IMR-90 (cell line): Measurements from ENCODE around the gene KDM3A. TPM values are rescaled to one million over a fixed set of nuclear protein-coding genes. Genes with fewer than 3 reads are reported as not detected.

ENCODE experiments used
- ATAC-seq: fragments of 200-7000 bp; cut with Tn5 transposase; 2 replicates; pipeline ENCODE4 v1.9.1; 2020; ENCODE audit warnings: low read depth, mild to moderate bottlenecking, moderate library complexity
- BruUV-seq: library from RNA; stranded (reverse); fragments of 400-500 nt; replicated peaks from 2 replicates; lab custom pipeline; 2021; lab: Mats Ljungman, UMichigan
- CTCF ChIA-PET: fragments of 300-600 bp; formaldehyde crosslinking; extraction: SDS; loops from one replicate; lab custom pipeline; 2021; ENCODE audit warnings: antibody characterized with exemption; lab: Yijun Ruan, JAX
- POLR2A ChIA-PET: fragments of 300-600 bp; sonication (Branson Sonifier 250); formaldehyde crosslinking; loops from one replicate; lab custom pipeline; 2022; ENCODE audit warnings: antibody characterized with exemption; ENCODE audit not compliant: unreplicated experiment; lab: Charles Lee
- DNase-seq: peaks from one replicate; pipeline ENCODE4 v3.0.0; 2013
- H2AFZ ChIP-seq: replicated peaks from 2 replicates; pipeline ENCODE3; 2013; ENCODE audit warnings: low read length, mild to moderate bottlenecking; ENCODE audit not compliant: poor library complexity
- H2AK5ac ChIP-seq: 2 replicates; pipeline ENCODE4 v1.6.1; 2013; ENCODE audit warnings: low read depth, low read length, inconsistent platforms
- H2AK9ac ChIP-seq: replicated peaks from 2 replicates; pipeline ENCODE3; 2013; ENCODE audit warnings: mild to moderate bottlenecking, low read depth, low read length, moderate library complexity; ENCODE audit not compliant: poor library complexity
- H2BK120ac ChIP-seq: 2 replicates; pipeline ENCODE4 v1.6.1; 2013; ENCODE audit warnings: low read depth, low read length, inconsistent platforms
- H2BK15ac ChIP-seq: 3 replicates; pipeline ENCODE4 v1.6.1; 2013; ENCODE audit warnings: low read depth, low read length, inconsistent platforms
- H2BK20ac ChIP-seq: 2 replicates; pipeline ENCODE4 v1.6.1; 2013; ENCODE audit warnings: low read depth, mild to moderate bottlenecking, inconsistent platforms, low read length, moderate library complexity
- H2BK5ac ChIP-seq: 2 replicates; pipeline ENCODE4 v1.6.1; 2013; ENCODE audit warnings: mild to moderate bottlenecking, low read depth, low read length, inconsistent platforms; ENCODE audit not compliant: poor library complexity, severe bottlenecking
- H3K14ac ChIP-seq: replicated peaks from 2 replicates; pipeline ENCODE4 v1.6.1; 2013; ENCODE audit warnings: low read depth, low read length, inconsistent platforms
- H3K18ac ChIP-seq: 2 replicates; pipeline ENCODE4 v1.6.1; 2013; ENCODE audit warnings: low read depth, low read length, control low read depth
- H3K23ac ChIP-seq: 2 replicates; pipeline ENCODE4 v1.6.1; 2013; ENCODE audit warnings: low read depth, low read length, inconsistent platforms
- H3K27ac ChIP-seq: 2 replicates; pipeline ENCODE4 v1.5.1; 2013; ENCODE audit warnings: mild to moderate bottlenecking, control low read depth, low read length; ENCODE audit not compliant: insufficient read depth
- H3K27me3 ChIP-seq: 2 replicates; pipeline ENCODE4 v1.6.1; 2013; ENCODE audit warnings: low read length; ENCODE audit not compliant: control insufficient read depth, insufficient read depth
- H3K36me3 ChIP-seq: 2 replicates; pipeline ENCODE4 v1.6.1; 2013; ENCODE audit warnings: low read length, mixed read lengths; ENCODE audit not compliant: control insufficient read depth, insufficient read depth
- H3K4ac ChIP-seq: 2 replicates; pipeline ENCODE4 v1.6.1; 2013; ENCODE audit warnings: low read depth, low read length, inconsistent platforms
- H3K4me1 ChIP-seq: 2 replicates; pipeline ENCODE4 v1.6.1; 2013; ENCODE audit warnings: low read length, mixed read lengths; ENCODE audit not compliant: control insufficient read depth, insufficient read depth
- H3K4me2 ChIP-seq: 2 replicates; pipeline ENCODE4 v1.6.1; 2013; ENCODE audit warnings: low read depth, mild to moderate bottlenecking, control low read depth, low read length, moderate library complexity
- H3K4me3 ChIP-seq: 2 replicates; pipeline ENCODE4 v1.5.1; 2013; ENCODE audit warnings: low read depth, mild to moderate bottlenecking, control low read depth, low read length, moderate library complexity; ENCODE audit not compliant: insufficient read depth
- H3K56ac ChIP-seq: 2 replicates; pipeline ENCODE4 v1.6.1; 2013; ENCODE audit warnings: low read length, inconsistent platforms; ENCODE audit not compliant: insufficient read depth; ENCODE audit errors: extremely low read depth
- H3K79me1 ChIP-seq, 2 experiments: 2 replicates each; pipeline ENCODE4 v1.6.1; 2013; ENCODE audit warnings: low read length in 2 of 2, inconsistent platforms in 1 of 2, low read depth in 1 of 2
- H3K9ac ChIP-seq: 2 replicates; pipeline ENCODE4 v1.6.1; 2013; ENCODE audit warnings: low read depth, low read length, control low read depth
- H3K9me1 ChIP-seq: 2 replicates; pipeline ENCODE4 v1.6.1; 2013; ENCODE audit warnings: low read length, inconsistent platforms; ENCODE audit not compliant: insufficient read depth
- H3K9me3 ChIP-seq: 2 replicates; pipeline ENCODE4 v1.6.1; 2013; ENCODE audit warnings: low read length; ENCODE audit not compliant: control insufficient read depth, insufficient read depth
- H4K20me1 ChIP-seq: 2 replicates; pipeline ENCODE4 v1.6.1; 2013; ENCODE audit warnings: low read length, inconsistent platforms; ENCODE audit not compliant: insufficient read depth
- H4K5ac ChIP-seq: 2 replicates; pipeline ENCODE4 v1.6.1; 2013; ENCODE audit warnings: mild to moderate bottlenecking, low read depth, low read length, control low read depth
- H4K8ac ChIP-seq, 2 experiments: 2 replicates each; pipeline ENCODE4 v1.6.1; 2013; ENCODE audit warnings: low read depth in 2 of 2, low read length in 2 of 2, control low read depth in 1 of 2, inconsistent platforms in 1 of 2
- H4K91ac ChIP-seq: 2 replicates; pipeline ENCODE4 v1.6.1; 2013; ENCODE audit warnings: low read depth, low read length, inconsistent platforms; ENCODE audit not compliant: insufficient read depth
- BHLHE40 ChIP-seq: fragments of 150-350 bp; IDR thresholded peaks from 2 replicates; pipeline ENCODE4 v1.6.1; 2016; ENCODE audit warnings: mild to moderate bottlenecking, low read depth, low read length
- CHD1 ChIP-seq: IDR thresholded peaks from 2 replicates; pipeline ENCODE4 v1.6.1; 2012; ENCODE audit warnings: low read depth, low read length, improper control_type of control experiment
- FOS ChIP-seq: fragments of 150-350 bp; IDR thresholded peaks from 2 replicates; pipeline ENCODE4 v1.6.1; 2016; ENCODE audit warnings: low read depth, low read length
- MXI1 ChIP-seq: IDR thresholded peaks from 2 replicates; pipeline ENCODE4 v1.6.1; 2012; ENCODE audit warnings: low read depth, mild to moderate bottlenecking, low read length, moderate library complexity, borderline replicate concordance
- NFE2L2 ChIP-seq: fragments of 150-350 bp; IDR thresholded peaks from 2 replicates; pipeline ENCODE4 v1.6.1; 2016; ENCODE audit warnings: low read depth, mild to moderate bottlenecking, low read length
- RAD21 ChIP-seq: IDR thresholded peaks from 2 replicates; pipeline ENCODE4 v1.6.1; 2012; ENCODE audit warnings: low read length, improper control_type of control experiment
- SMC3 ChIP-seq: fragments of 150-350 bp; IDR thresholded peaks from 2 replicates; pipeline ENCODE4 v1.6.1; 2016; ENCODE audit warnings: low read depth, mild to moderate bottlenecking, antibody characterized with exemption, low read length, moderate library complexity
- WGBS, 2 experiments: methylation state at CpG; one replicate each; pipeline versions ENCODE4 v1.1.5 to v1.1.7; 2013; ENCODE audit warnings: missing lambda C conversion rate in 2 of 2; ENCODE audit not compliant: insufficient read length in 1 of 2; ENCODE audit errors: extremely low coverage in 2 of 2; 5-methylcytosine and 5-hydroxymethylcytosine counted together
- dilution Hi-C: fragments of 300-500 bp; cut with HindIII; formaldehyde crosslinking; loops from one replicate; pipeline ENCODE4 v1.14.3; 2018; ENCODE audit warnings: low sequenced_read_pairs; ENCODE audit not compliant: unreplicated experiment
- in situ Hi-C: fragments of 300-500 bp; cut with MboI; formaldehyde crosslinking; loops from 3 replicates; pipeline ENCODE4 v1.14.3; 2019; ENCODE audit warnings: low sequenced_read_pairs, inconsistent platforms, mixed read lengths
- intact Hi-C: fragments of 100-400 bp; cut with micrococcal nuclease; formaldehyde crosslinking; loops from 2 replicates; pipeline ENCODE4 v1.10.0; 2022
- polyA plus RNA-seq, 3 experiments: library from polyadenylated mRNA; depleted of rRNA; stranded (reverse); fragments of >200 nt; gene quantifications; 2 replicates each; pipeline ENCODE4 v1.2.3, GENCODE V29; 2012; ENCODE audit warnings: low replicate concordance in 1 of 3
- total RNA-seq: library from RNA; depleted of rRNA; stranded (reverse); fragments of >200 nt; gene quantifications from 2 replicates; pipeline ENCODE4 v1.2.3, GENCODE V29; 2012
- TF ChIP-seq, protein P1 (sequence below): fragments of 150-350 bp; IDR thresholded peaks from 2 replicates; pipeline ENCODE4 v1.6.1; 2016; ENCODE audit warnings: low read depth, mild to moderate bottlenecking, low read length, moderate library complexity, borderline replicate concordance

The KDM3A gene
- total and polyA plus RNA-seq, 2 of the 4 experiments (the other 2 are of a cell fraction): 24.8 to 33.3 TPM

DNA sequence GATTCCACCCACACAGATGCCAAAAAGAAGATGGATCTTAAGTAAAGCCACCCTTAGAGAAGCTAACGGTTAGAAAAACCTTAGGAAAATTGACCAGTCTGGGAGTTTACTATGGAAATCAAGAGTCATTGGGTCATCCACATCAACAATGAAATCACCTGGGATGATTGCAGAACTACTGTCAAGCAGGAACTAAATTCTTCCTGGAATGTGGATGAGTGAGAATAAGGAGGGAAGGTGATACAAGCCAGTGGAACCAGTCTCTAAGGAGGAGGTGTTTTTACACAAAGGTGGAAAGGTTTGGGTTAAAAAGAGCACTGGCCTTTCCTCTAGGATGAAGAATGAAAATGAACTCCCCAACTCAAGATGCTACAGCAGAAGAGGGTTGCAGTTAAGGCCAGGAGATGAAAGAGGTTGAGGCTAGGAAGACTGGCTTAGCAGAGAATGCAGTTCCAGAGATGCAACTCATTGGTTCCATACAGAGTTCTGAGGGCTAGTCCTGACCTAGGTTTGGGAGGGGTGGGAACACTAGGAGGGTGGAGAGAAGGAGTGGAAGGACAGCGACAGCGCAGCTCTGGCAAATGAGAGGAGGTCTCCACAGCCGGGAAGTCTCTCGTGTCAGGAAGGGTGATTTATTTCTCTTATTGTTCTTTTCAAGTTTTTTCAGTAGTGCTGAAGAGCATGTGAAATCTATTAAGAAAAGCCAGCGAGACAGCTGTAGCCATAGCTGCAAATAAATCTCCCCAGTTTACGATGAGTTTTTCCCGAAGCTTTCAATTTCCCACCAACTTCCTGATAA is 27.7 kb upstream of the KDM3A start (continued):
- no peak for TF ChIP-seq FOS

DNA sequence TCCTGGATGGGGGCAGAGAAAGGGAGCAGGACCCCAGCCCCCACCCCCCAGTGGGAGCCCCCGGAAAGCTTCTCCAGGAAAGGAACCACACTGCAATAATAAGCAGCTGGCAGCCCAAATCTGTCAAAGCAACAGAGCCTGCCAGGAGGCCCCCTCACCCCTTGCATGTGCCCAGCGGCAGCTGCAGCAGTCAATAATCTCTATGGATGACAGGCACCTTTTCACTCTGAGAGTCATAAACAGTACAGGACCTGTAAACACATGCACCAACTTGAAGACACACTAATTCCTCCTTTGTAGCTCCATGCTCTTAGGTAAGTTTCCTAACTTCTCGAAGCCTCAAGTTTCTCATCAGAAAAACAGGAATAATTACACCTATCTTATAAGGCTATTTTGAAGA is 26.2 kb upstream of the KDM3A start:
- ChIA-PET POLR2A (no interaction called here), CTCF (no interaction called here)
- H4K91ac ChIP-seq: no peak overlapping the region
- dilution Hi-C loops (no loop called here), intact Hi-C loops (no loop called here), in situ Hi-C loops (no loop called here)
- no TSS peak for BruUV-seq
- DNase-seq: no peak
- no peak overlapping the region for H2BK5ac ChIP-seq
- H3K56ac ChIP-seq: no peak overlapping the region
- H4K5ac ChIP-seq: no peak overlapping the region
- TF ChIP-seq NFE2L2 (no peak), RAD21 (no peak), CHD1 (no peak), BHLHE40 (no peak), MXI1 (no peak), SMC3 (no peak)
- TF ChIP-seq, protein P1, sequence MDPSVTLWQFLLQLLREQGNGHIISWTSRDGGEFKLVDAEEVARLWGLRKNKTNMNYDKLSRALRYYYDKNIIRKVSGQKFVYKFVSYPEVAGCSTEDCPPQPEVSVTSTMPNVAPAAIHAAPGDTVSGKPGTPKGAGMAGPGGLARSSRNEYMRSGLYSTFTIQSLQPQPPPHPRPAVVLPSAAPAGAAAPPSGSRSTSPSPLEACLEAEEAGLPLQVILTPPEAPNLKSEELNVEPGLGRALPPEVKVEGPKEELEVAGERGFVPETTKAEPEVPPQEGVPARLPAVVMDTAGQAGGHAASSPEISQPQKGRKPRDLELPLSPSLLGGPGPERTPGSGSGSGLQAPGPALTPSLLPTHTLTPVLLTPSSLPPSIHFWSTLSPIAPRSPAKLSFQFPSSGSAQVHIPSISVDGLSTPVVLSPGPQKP: no peak
- H4K20me1 ChIP-seq: no peaks in the 10 kb centered on the region
- no peaks in the 10 kb centered on the region for H3K9me3 ChIP-seq
- H2BK120ac ChIP-seq: no peak overlapping the region
- H3K36me3 ChIP-seq: no peaks in the 10 kb centered on the region
- H3K18ac ChIP-seq: no peak overlapping the region
- H2BK15ac ChIP-seq: no peak overlapping the region
- H4K8ac ChIP-seq: no peak overlapping the region
- H3K4me1 ChIP-seq: no peaks in the 10 kb centered on the region
- no peak overlapping the region for H3K4me3 ChIP-seq
- peaks cover 7% of the 10 kb centered on the region for H3K27me3 ChIP-seq
- no peak overlapping the region for H3K9ac ChIP-seq
- no peaks in the 10 kb centered on the region for H3K79me1 ChIP-seq
- H2AK9ac ChIP-seq: no peak overlapping the region
- WGBS, 2 experiments: no CpG with 5 or more reads among the region's 3 CpGs
- no peak overlapping the region for H3K4ac ChIP-seq
- no peak overlapping the region for H2BK20ac ChIP-seq
- H3K4me2 ChIP-seq: no peak overlapping the region
- H3K9me1 ChIP-seq: no peaks in the 10 kb centered on the region; the same call in 1 of the 2 replicates
- H3K14ac ChIP-seq: no peak overlapping the region
- H3K23ac ChIP-seq: no peak overlapping the region
- no peak overlapping the region for H2AK5ac ChIP-seq
- no peak overlapping the region for H2AFZ ChIP-seq
- no peak overlapping the region for H3K27ac ChIP-seq
- no peak for ATAC-seq
